Type B pancreatic cell (in vitro differentiated cells): ENCODE data around the gene SYT8. TPM values are rescaled to one million over a fixed set of nuclear protein-coding genes. Genes with fewer than 3 reads are reported as not detected.

ENCODE experiments used
- DNase-seq: peaks from one replicate; pipeline ENCODE4 v3.0.0; 2021; ENCODE audit warnings: mixed read lengths; ENCODE audit not compliant: unreplicated experiment; ENCODE audit errors: extremely low spot score
- H3K27ac Mint-ChIP-seq: 2 replicates; pipeline ENCODE4 v1.8.0; 2021; ENCODE audit warnings: mild to moderate bottlenecking, mixed read lengths
- H3K27me3 Mint-ChIP-seq: 2 replicates; pipeline ENCODE4 v1.8.0; 2021; ENCODE audit warnings: mixed read lengths
- H3K36me3 Mint-ChIP-seq: 2 replicates; pipeline ENCODE4 v1.8.0; 2021; ENCODE audit warnings: mixed read lengths
- H3K4me1 Mint-ChIP-seq: one replicate; pipeline ENCODE4 v1.8.0; 2021; ENCODE audit warnings: mixed read lengths; ENCODE audit not compliant: unreplicated experiment
- H3K4me3 Mint-ChIP-seq: 2 replicates; pipeline ENCODE4 v1.8.0; 2021; ENCODE audit warnings: mild to moderate bottlenecking, mixed read lengths
- H3K9me3 Mint-ChIP-seq: 2 replicates; pipeline ENCODE4 v1.8.0; 2021; ENCODE audit warnings: mixed read lengths
- CTCF ChIP-seq: fragments of 200-600 bp; sonication (generic); conservative IDR thresholded peaks from 2 replicates; pipeline ENCODE4 v1.5.0; 2021; ENCODE audit warnings: antibody characterized with exemption, mild to moderate bottlenecking
- total RNA-seq: library from RNA; stranded (reverse); gene quantifications from 2 replicates; pipeline ENCODE4 v1.2.1, GENCODE V29; 2021; ENCODE audit warnings: low replicate concordance

The SYT8 gene
- total RNA-seq, 1 donor from 2014 or later = 4.5 TPM

GRCh38 chr11:1861435-1862411 lies 26.9 kb downstream of the SYT8 start:
- no peaks in the 10 kb centered on the region for H3K27me3 Mint-ChIP-seq
- H3K4me3 Mint-ChIP-seq = no peak overlapping the region
- H3K27ac Mint-ChIP-seq = no peak overlapping the region
- TF ChIP-seq CTCF = no peak
- DNase-seq = no peak
- H3K9me3 Mint-ChIP-seq = no peaks in the 10 kb centered on the region
- H3K36me3 Mint-ChIP-seq = no peaks in the 10 kb centered on the region
- H3K4me1 Mint-ChIP-seq = no peaks in the 10 kb centered on the region

- H3K4me1 Mint-ChIP-seq = no peaks in the 10 kb centered on the region
- no peak for TF ChIP-seq CTCF
- no peak overlapping the region for H3K27ac Mint-ChIP-seq
- DNase-seq = no peak
- no peaks in the 10 kb centered on the region for H3K9me3 Mint-ChIP-seq
- no peaks in the 10 kb centered on the region for H3K36me3 Mint-ChIP-seq
- no peak overlapping the region for H3K4me3 Mint-ChIP-seq
- no peaks in the 10 kb centered on the region for H3K27me3 Mint-ChIP-seq
Measured at GRCh38 chr11:1862588-1863351, 28.0 kb downstream of the SYT8 start.

- no peak overlapping the region for H3K4me3 Mint-ChIP-seq
- no peaks in the 10 kb centered on the region for H3K4me1 Mint-ChIP-seq
- no peak overlapping the region for H3K27ac Mint-ChIP-seq
- TF ChIP-seq CTCF = no peak
- no peaks in the 10 kb centered on the region for H3K27me3 Mint-ChIP-seq
- H3K9me3 Mint-ChIP-seq = no peaks in the 10 kb centered on the region
- DNase-seq = no peak
- no peaks in the 10 kb centered on the region for H3K36me3 Mint-ChIP-seq
Measured at GRCh38 chr11:1863352-1864216, 28.8 kb downstream of the SYT8 start.

GRCh38 chr11:1864231-1864630 lies 29.4 kb downstream of the SYT8 start:
- H3K4me3 Mint-ChIP-seq = no peak overlapping the region
- no peak for DNase-seq
- no peak overlapping the region for H3K27ac Mint-ChIP-seq
- no peak for TF ChIP-seq CTCF
- no peaks in the 10 kb centered on the region for H3K27me3 Mint-ChIP-seq
- no peaks in the 10 kb centered on the region for H3K9me3 Mint-ChIP-seq
- no peaks in the 10 kb centered on the region for H3K4me1 Mint-ChIP-seq
- no peaks in the 10 kb centered on the region for H3K36me3 Mint-ChIP-seq
